GM21367 (cell line): Measurements from ENCODE around the gene ACSS2.
A peak's percentile ranks its signal among the peaks of the same experiment; 100 is the strongest.
"Not testable (repeated sequence)": the region's sequence is repeated elsewhere in the genome, so short reads cannot be mapped to it uniquely, and the experiment has no call there.

Experiments used
- ATAC-seq: cut with Tn5 transposase; IDR thresholded peaks from one replicate; pipeline ENCODE4 v1.9.1; 2021; ENCODE audit not compliant: unreplicated experiment

Gene ACSS2

GRCh38 chr20:34873583-34874093 is 2.8 kb upstream of the ACSS2 start:
- no peak for ATAC-seq

- ATAC-seq, result no peak
Observed at GRCh38 chr20:34874094-34874654, 2.2 kb upstream of the ACSS2 start.

GRCh38 chr20:34875642-34876405 is 588 bp upstream of the ACSS2 start:
- peak; percentile 54 for ATAC-seq

- ATAC-seq, result no peak
Observed at GRCh38 chr20:34880215-34880850, 3.9 kb downstream of the ACSS2 start.

GRCh38 chr20:34880971-34881370 is 4.6 kb downstream of the ACSS2 start:
- ATAC-seq, result not testable (repeated sequence)

- ATAC-seq, result no peak
Observed at GRCh38 chr20:34881689-34882088, 5.3 kb downstream of the ACSS2 start.

GRCh38 chr20:34883087-34883688 is 6.8 kb downstream of the ACSS2 start:
- ATAC-seq, result no peak

GRCh38 chr20:34883809-34884208 is 7.4 kb downstream of the ACSS2 start:
- no peak for ATAC-seq

- ATAC-seq, result no peak
Observed at GRCh38 chr20:34884260-34884659, 7.8 kb downstream of the ACSS2 start.

- no peak for ATAC-seq
Observed at GRCh38 chr20:34886122-34886521, 9.7 kb downstream of the ACSS2 start.

- no peak for ATAC-seq
Observed at GRCh38 chr20:34887023-34887422, 10.6 kb downstream of the ACSS2 start.

- no peak for ATAC-seq
Observed at GRCh38 chr20:34888468-34888867, 12.1 kb downstream of the ACSS2 start.

- ATAC-seq, result no peak
Observed at GRCh38 chr20:34891166-34892062, 15.0 kb downstream of the ACSS2 start.

GRCh38 chr20:34892671-34893070 is 16.3 kb downstream of the ACSS2 start:
- ATAC-seq, result no peak

- no peak for ATAC-seq
Observed at GRCh38 chr20:34894723-34895122, 18.3 kb downstream of the ACSS2 start.

GRCh38 chr20:34895465-34895864 is 19.1 kb downstream of the ACSS2 start:
- ATAC-seq, result no peak

GRCh38 chr20:34896086-34896621 is 19.7 kb downstream of the ACSS2 start:
- ATAC-seq, result no peak

- ATAC-seq, result not testable (repeated sequence)
Observed at GRCh38 chr20:34898129-34898528, 21.7 kb downstream of the ACSS2 start.

GRCh38 chr20:34898731-34899130 is 22.3 kb downstream of the ACSS2 start:
- not testable (repeated sequence) for ATAC-seq

GRCh38 chr20:34904202-34904621 is 27.8 kb downstream of the ACSS2 start:
- ATAC-seq, result no peak
